Measurements from ENCODE around the gene PRMT5.
A peak's percentile ranks its signal among the peaks of the same experiment; 100 is the strongest.
"Not testable (repeated sequence)": the region's sequence is repeated elsewhere in the genome, so short reads cannot be mapped to it uniquely, and the experiment has no call there.

Gene PRMT5

DNA sequence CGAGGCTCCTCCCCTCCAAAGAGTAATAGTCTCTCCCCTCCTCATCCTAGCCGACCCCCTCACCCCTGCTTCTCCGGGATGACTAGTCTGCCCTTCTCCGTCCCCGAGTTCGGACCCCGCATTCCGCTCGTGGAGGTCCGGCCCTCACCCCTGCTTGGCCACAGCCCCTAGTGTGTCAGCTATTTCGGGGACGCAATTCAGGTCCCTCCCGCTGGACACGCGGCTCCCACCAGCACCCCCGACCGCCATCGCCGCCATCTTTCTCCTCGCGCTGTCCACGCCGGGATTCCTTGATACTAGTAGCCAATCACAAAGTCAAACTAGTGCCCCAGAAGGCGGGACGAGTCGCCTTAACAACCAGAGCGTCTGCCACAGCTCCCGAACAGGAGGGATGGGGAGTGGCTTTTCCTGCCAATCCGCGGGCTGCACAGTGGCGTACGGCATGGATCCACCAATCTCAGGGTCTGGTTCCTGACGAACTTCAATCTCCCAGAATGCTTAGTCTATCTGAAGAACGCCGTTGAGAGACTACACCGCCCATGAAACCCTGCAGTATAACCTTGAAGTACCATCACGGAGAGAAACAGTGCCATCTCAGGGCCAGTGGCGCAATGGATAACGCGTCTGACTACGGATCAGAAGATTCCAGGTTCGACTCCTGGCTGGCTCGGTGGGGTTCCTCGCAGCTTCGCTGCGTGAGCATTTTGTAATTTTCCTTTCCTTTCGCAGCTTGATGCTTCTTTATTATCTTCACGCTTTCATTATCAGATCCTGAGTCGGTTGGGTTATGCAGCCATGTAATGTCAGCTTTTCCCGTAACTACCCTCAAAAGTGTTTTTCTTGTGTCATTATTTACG lies at the start of gene PRMT5:
Gene PRMT5, minus strand, starts transcription at position 273 of the 857 bp plus-strand sequence. Its CDS starts 15 bp downstream, at position 258.
- DNase-seq = peak; percentile 100

GRCh38 chr14:22978487-22978837 lies 49.3 kb upstream of the PRMT5 start:
- DNase-seq = no peak

DNA sequence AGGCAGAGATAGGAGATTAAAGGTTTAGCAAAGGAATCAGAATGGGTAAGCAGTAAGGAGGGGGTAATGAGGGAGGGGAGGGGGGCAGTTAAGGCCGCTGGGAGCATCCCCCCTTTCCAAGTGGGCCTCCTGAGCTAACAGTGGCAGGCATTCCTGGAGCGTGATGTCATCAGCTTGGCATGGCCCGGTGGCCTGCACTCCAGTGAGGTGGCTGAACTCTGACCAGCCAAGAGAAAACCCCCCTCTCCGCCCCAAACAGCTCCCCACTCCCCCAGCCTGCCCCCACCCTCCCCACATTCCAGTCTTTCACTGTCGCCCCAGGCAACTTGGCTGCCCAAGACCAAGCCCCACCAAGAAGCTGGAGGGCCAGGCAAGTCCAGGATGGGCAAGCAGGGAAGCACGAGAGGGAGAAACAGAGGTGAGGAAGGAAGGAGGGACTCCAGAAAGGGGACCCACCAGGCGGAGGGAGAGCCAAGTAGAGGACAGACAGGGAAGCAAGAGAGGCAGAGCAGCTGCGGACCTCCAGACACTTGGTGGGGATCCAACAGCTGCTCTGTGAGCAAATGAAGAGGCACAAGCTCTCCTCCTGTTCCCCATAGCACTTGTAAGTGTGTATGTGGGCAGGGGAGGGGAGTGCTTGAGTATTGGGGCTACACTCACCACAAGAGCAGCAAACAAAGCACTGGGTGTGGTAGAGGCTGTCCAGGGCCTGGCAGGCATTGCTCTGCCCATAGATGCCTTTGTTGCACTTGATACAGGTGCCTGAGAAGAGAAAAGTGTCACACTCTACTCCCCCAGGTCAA lies 48.7 kb upstream of the PRMT5 start:
- no peak for DNase-seq

GRCh38 chr14:22977434-22977683 lies 48.2 kb upstream of the PRMT5 start:
- no peak for DNase-seq

GRCh38 chr14:22976620-22977433 lies 47.7 kb upstream of the PRMT5 start:
- no peak for DNase-seq

- no peak for DNase-seq
Observed at GRCh38 chr14:22974530-22975313, 45.5 kb upstream of the PRMT5 start.

GRCh38 chr14:22973217-22974032 lies 44.2 kb upstream of the PRMT5 start:
- peak; percentile 62 for DNase-seq

DNA sequence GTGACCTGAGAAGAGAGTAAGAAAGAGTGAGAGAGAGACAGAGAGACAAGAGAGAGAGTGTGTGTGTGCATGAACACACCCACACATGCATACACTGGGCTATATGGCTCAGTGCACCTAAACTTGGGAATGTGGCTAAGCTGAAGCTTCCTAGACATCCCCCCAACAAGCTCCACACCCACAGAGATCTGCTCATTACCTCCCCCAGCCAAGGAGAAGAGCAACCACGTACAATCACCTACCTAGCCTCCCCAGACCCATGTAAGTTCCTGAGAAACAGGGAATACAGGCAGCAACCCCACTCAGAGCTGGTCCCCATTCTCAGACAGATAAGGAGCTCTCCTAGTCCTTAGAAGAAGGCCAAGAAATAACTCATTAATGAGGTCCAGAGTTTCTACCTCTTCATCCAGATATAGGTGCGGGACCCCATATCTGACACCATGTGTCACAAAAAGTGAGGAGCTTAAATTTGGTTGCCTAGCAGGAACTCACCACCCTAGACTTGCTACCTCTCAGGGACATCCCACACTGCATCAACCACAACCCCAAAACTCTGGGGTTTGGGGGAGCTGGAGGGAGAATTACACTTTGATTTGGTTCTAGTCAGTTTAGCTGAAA lies 43.2 kb upstream of the PRMT5 start:
- no peak for DNase-seq

- no peak for DNase-seq
Observed at GRCh38 chr14:22971152-22971551, 42.0 kb upstream of the PRMT5 start.

DNA sequence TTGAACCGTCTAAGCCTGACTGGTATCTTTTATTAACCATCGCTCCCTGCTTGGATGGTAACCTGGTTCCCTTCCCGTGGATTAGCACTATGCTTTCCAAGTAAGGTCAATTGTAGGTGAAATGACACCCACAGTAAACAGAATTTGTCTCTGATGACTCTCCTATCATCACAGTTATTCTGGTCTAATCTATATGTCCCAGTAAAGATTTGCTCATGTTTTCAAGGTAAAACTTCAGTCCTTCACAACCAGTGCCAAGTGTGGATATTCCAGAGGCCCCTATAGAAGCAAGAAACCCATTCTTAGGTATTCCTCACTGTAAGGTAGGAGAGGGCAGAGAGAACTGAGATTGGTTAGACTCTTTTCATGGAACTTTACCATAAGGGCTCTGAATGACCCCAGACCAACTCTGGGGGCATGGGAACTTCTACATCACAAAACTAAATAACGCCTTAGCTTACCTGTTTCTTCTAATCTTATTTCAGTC lies 37.6 kb upstream of the PRMT5 start:
- DNase-seq = no peak

DNA sequence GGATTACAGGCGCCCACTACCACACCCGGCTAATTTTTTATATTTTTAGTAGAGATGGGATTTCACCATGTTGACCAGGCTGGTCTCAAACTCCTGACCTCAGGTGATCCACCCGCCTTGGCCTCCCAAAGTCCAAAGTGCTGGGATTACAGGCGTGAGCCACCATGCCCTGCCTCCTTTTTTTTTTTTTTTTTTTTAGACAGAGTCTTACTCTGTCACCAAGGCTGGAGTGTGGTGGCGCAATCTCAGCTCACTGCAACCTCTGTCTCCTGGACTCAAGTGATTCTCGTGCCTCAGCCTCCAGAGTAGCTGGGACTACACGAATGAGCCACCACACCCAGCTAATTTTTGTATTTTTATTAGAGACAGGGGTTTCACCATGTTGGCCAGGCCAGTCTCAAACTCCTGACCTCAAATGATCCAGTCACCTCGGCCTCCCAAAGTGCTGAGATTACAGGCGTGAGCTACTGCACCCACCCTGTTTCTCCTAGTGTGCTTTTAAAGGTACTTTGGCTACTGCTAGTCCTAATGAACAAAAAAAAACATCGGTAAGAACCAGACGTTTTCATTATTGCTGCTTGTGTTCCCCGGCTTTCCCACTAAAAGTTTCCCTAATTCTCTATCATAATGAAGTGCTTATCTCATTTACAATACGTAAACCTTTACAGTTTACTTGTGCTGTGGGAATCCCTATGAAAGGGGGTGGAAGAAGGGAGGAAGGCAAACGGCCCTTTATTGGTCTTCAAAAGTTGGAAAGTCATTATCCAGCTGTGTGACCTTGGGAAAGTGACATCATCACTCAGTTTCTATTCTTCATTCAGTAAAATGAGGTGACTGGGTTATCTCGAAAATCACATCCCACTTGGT lies 37.0 kb upstream of the PRMT5 start:
- DNase-seq = not testable (repeated sequence)

DNA sequence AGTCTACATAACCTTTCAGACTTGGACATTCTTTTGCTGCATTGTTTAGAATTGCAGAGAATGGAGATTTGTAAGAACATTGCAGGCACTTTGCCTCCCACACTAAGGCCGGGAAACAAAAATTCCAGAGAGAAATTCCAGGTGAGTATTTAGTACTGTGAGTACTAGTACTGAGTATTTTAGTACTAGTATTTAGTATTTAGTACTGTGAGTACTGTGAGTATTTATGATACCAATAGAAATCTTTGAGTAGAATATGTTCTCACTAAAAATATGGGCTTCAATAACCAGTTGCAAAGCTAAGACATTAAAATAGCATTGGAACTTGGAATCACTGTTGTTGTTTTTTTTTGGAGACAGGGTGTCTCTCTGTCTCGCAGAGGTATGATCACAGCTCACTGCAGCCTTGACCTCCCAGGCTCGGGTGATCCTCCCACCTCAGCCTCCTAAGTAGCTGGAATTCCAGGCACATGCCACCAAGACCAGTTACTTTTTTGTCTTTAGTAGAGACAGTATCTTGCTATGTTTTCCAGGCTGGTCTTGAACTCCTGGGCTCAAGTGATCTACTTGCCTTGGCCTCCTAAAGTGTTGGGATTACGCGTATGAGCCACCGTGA lies 33.0 kb upstream of the PRMT5 start:
- DNase-seq = no peak

GRCh38 chr14:22955702-22956569 lies 26.8 kb upstream of the PRMT5 start:
- DNase-seq = peak; percentile 82

DNA sequence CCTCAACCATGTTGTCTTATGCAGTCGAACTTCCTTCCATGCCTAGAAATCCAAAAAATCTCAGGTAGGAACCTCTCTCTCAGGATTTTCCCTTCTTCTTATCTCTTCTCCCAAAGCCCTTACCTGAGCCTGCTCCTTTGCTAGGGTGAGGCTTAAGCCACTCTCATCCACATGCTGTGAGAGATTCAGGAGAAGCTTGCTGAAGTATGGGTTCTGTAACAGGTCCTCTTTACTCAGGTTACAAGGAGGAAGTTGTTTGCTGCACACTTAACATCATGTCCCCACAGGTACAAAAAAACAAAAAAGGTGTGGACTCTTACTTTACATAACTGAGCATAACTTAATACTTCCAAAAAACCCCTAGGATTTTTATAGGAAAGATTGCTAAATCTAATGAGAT lies 23.2 kb upstream of the PRMT5 start:
- no peak for DNase-seq

DNA sequence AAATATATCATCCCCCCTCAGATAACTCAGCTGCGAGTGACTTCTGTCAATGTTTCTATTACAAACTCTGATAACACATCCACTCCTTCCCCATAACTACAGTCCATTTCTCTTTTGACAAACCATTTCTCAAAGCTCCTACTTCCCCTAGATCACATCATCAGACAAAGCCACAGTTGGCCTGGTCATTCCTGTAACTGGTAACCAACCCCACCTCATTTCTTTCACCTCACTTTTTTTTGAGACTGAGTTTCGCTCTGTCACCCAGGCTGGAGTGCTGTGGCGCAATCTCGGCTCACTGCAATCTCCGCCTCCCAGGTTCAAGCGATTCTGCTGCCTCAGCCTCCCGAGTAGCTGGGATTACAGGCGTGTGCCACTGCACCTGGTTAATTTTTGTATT lies 22.6 kb upstream of the PRMT5 start:
- not testable (repeated sequence) for DNase-seq

DNA sequence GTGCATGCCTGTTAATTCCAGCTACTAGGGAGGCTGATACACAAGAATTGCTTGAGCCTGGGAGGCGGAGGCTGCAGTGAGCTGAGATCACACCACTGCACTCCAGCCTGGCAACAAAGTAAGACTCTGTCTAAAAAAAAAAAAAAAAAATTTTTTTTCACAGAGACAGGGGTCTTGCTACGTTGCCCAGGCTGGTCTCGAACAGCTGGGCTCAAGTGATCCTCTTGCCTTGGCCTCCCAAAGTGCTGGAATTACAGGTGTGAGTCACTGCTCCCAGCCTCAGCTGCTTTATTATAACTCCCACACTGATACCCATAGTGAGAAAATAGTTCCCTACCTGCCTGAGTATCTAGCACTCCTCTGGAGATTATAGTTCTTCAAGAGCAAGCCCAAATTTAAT lies 16.5 kb upstream of the PRMT5 start:
- no peak for DNase-seq

- DNase-seq = no peak
Observed at GRCh38 chr14:22939684-22940083, 10.5 kb upstream of the PRMT5 start.

DNA sequence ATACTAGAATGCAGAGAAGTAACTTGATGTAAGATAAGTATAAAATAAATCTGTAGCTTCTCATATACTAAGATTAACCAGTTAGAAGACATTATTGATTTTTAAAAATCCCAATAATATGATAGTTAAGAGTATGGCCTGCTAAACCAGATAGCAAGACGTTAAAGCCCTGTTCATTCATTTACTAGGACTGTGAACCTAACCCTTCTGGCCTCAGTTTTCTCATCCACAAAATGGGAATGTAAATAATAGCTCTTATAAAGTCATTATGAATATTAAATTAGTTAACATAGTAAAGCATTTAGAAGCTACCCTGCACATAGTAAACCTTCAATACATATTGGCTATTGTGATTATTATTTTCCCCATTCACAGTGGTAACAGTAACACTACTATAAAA lies 6.0 kb upstream of the PRMT5 start:
- DNase-seq = no peak

- no peak for DNase-seq
Observed at GRCh38 chr14:22932146-22932545, 3.0 kb upstream of the PRMT5 start.
